ENCODE measurements around the gene EYA3. TPM values are rescaled to one million over a fixed set of nuclear protein-coding genes. Genes with fewer than 3 reads are reported as not detected.

Gene EYA3
- total RNA-seq, 2 donors from 2014 or later, result 16.7 to 19.4 TPM

DNA sequence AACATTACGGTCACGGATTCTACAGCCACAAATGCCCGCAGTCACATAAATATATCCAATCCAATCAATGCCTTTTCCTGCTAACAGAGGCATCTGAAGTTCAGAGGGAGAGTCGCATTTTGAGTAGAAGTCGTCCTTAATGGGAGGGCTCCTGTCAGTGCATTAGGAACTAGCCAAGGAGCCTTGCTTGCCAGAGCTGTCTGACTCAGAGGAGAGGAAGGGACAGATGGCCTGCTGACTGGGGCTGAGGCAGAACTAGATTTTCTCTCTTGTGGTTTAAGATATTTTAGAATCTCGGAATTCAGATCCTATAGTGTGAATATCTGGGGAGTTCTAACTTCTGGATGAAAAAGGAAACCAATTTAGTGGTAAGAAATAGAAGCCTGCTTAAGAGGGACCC is 118.0 kb downstream of the EYA3 start:
- Histone ChIP-seq H3K4me1 (replicated peaks) (peaks cover 22% of the 10 kb centered on the region), H3K27ac (peak overlapping the region; percentile 33 to 47), H3K9me3 (no peaks in the 10 kb centered on the region), H3K36me3 (peaks cover 4 to 5% of the 10 kb centered on the region in 2 donors), H3K4me3 (no peak overlapping the region), H3K27me3 (replicated peaks; ENCODE audit: insufficient read depth) (no peaks in the 10 kb centered on the region)
- 69% methylated on average over 6 of the region's 6 CpGs for WGBS
- intact Hi-C loops (cut with DNase I), result no loop called here
- DNase-seq (ENCODE audit: low spot score), result no peak
- TF ChIP-seq POLR2AphosphoS5 (IDR thresholded peaks at IDR 0.05), result no peak
- TF ChIP-seq CTCF (IDR thresholded peaks at IDR 0.05), result no peak
- TF ChIP-seq POLR2A (IDR thresholded peaks at IDR 0.05), result no peak

DNA sequence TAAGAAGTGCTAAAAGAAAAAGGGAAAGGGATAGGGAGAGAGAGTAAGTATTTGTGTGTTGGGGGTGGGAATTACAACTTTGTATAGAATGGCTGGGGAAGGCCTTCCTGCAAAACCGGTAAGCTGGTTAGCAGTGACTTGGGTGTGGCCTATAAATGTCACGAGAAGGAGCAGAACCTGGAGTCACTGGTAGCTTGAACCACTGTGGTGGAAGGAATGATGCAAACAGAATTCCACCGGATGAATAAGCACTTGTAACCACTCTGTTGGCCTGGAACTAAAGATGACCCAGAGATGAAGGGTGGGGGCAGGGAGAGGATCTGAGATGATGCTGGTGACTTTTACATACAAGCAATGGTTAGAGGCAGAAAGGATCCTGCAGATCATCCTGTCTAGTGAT is 119.7 kb downstream of the EYA3 start:
- Histone ChIP-seq H3K27me3 (replicated peaks; ENCODE audit: insufficient read depth) (no peaks in the 10 kb centered on the region), H3K9me3 (no peaks in the 10 kb centered on the region), H3K36me3 (peaks cover 4 to 5% of the 10 kb centered on the region in 2 donors), H3K4me3 (no peak overlapping the region), H3K4me1 (replicated peaks) (peaks cover 22% of the 10 kb centered on the region), H3K27ac (peak overlapping the region; percentile 51 to 67)
- DNase-seq (ENCODE audit: low spot score), result peak; percentile 58
- TF ChIP-seq POLR2AphosphoS5 (IDR thresholded peaks at IDR 0.05) (peak; percentile 64), CTCF (IDR thresholded peaks at IDR 0.05) (peak in 2 of 4 experiments; percentile 10 to 11), POLR2A (IDR thresholded peaks at IDR 0.05) (no peak)
- intact Hi-C loops (cut with DNase I), result no loop called here
- WGBS, result 13% methylated on average over 3 of the region's 3 CpGs

GRCh38 chr1:27967884-27968466 is 120.4 kb downstream of the EYA3 start:
- no peak for DNase-seq (ENCODE audit: low spot score)
- 89% methylated on average over 4 of the region's 4 CpGs for WGBS
- Histone ChIP-seq H3K36me3 (peaks cover 4 to 5% of the 10 kb centered on the region in 2 donors), H3K27ac (peak overlapping the region; percentile 51 to 67), H3K9me3 (no peaks in the 10 kb centered on the region), H3K4me1 (replicated peaks) (peaks cover 22% of the 10 kb centered on the region), H3K4me3 (no peak overlapping the region), H3K27me3 (replicated peaks; ENCODE audit: insufficient read depth) (no peaks in the 10 kb centered on the region)
- intact Hi-C loops (cut with DNase I), result no loop called here
- TF ChIP-seq POLR2AphosphoS5 (IDR thresholded peaks at IDR 0.05) (no peak), CTCF (IDR thresholded peaks at IDR 0.05) (no peak), POLR2A (IDR thresholded peaks at IDR 0.05) (no peak)

- Histone ChIP-seq H3K27me3 (replicated peaks; ENCODE audit: insufficient read depth) (no peaks in the 10 kb centered on the region), H3K36me3 (peaks cover 4 to 5% of the 10 kb centered on the region in 2 donors), H3K27ac (no peak overlapping the region), H3K4me1 (replicated peaks) (peaks cover 21% of the 10 kb centered on the region), H3K9me3 (no peaks in the 10 kb centered on the region), H3K4me3 (no peak overlapping the region)
- DNase-seq (ENCODE audit: low spot score), result no peak
- intact Hi-C loops (cut with DNase I), result no loop called here
- 87% methylated on average over 12 of the region's 12 CpGs for WGBS
- no peak for TF ChIP-seq POLR2A (IDR thresholded peaks at IDR 0.05)
- no peak for TF ChIP-seq CTCF (IDR thresholded peaks at IDR 0.05)
- no peak for TF ChIP-seq POLR2AphosphoS5 (IDR thresholded peaks at IDR 0.05)
Observed at GRCh38 chr1:27967106-27967883, 121.1 kb downstream of the EYA3 start.
